IMR-90 (cell line): ENCODE measurements around the gene PADI6. TPM values are rescaled to one million over a fixed set of nuclear protein-coding genes. Genes with fewer than 3 reads are reported as not detected.
A peak's percentile ranks its signal among the peaks of the same experiment; 100 is the strongest.

Experiments
- ATAC-seq: fragments of 200-7000 bp; cut with Tn5 transposase; 2 replicates; pipeline ENCODE4 v1.9.1; 2020; ENCODE audit warnings: low read depth, mild to moderate bottlenecking, moderate library complexity
- BruUV-seq: library from RNA; stranded (reverse); fragments of 400-500 nt; replicated peaks from 2 replicates; lab custom pipeline; 2021; lab: Mats Ljungman, UMichigan
- CTCF ChIA-PET: fragments of 300-600 bp; formaldehyde crosslinking; extraction: SDS; loops from one replicate; lab custom pipeline; 2021; ENCODE audit warnings: antibody characterized with exemption; lab: Yijun Ruan, JAX
- POLR2A ChIA-PET: fragments of 300-600 bp; sonication (Branson Sonifier 250); formaldehyde crosslinking; loops from one replicate; lab custom pipeline; 2022; ENCODE audit warnings: antibody characterized with exemption; ENCODE audit not compliant: unreplicated experiment; lab: Charles Lee
- DNase-seq: peaks from one replicate; pipeline ENCODE4 v3.0.0; 2013
- H2AFZ ChIP-seq: replicated peaks from 2 replicates; pipeline ENCODE3; 2013; ENCODE audit warnings: low read length, mild to moderate bottlenecking; ENCODE audit not compliant: poor library complexity
- H2AK5ac ChIP-seq: 2 replicates; pipeline ENCODE4 v1.6.1; 2013; ENCODE audit warnings: low read depth, low read length, inconsistent platforms
- H2AK9ac ChIP-seq: replicated peaks from 2 replicates; pipeline ENCODE3; 2013; ENCODE audit warnings: mild to moderate bottlenecking, low read depth, low read length, moderate library complexity; ENCODE audit not compliant: poor library complexity
- H2BK120ac ChIP-seq: 2 replicates; pipeline ENCODE4 v1.6.1; 2013; ENCODE audit warnings: low read depth, low read length, inconsistent platforms
- H2BK15ac ChIP-seq: 3 replicates; pipeline ENCODE4 v1.6.1; 2013; ENCODE audit warnings: low read depth, low read length, inconsistent platforms
- H2BK20ac ChIP-seq: 2 replicates; pipeline ENCODE4 v1.6.1; 2013; ENCODE audit warnings: low read depth, mild to moderate bottlenecking, inconsistent platforms, low read length, moderate library complexity
- H2BK5ac ChIP-seq: 2 replicates; pipeline ENCODE4 v1.6.1; 2013; ENCODE audit warnings: mild to moderate bottlenecking, low read depth, low read length, inconsistent platforms; ENCODE audit not compliant: poor library complexity, severe bottlenecking
- H3K14ac ChIP-seq: replicated peaks from 2 replicates; pipeline ENCODE4 v1.6.1; 2013; ENCODE audit warnings: low read depth, low read length, inconsistent platforms
- H3K18ac ChIP-seq: 2 replicates; pipeline ENCODE4 v1.6.1; 2013; ENCODE audit warnings: low read depth, low read length, control low read depth
- H3K23ac ChIP-seq: 2 replicates; pipeline ENCODE4 v1.6.1; 2013; ENCODE audit warnings: low read depth, low read length, inconsistent platforms
- H3K27ac ChIP-seq: 2 replicates; pipeline ENCODE4 v1.5.1; 2013; ENCODE audit warnings: mild to moderate bottlenecking, control low read depth, low read length; ENCODE audit not compliant: insufficient read depth
- H3K27me3 ChIP-seq: 2 replicates; pipeline ENCODE4 v1.6.1; 2013; ENCODE audit warnings: low read length; ENCODE audit not compliant: control insufficient read depth, insufficient read depth
- H3K36me3 ChIP-seq: 2 replicates; pipeline ENCODE4 v1.6.1; 2013; ENCODE audit warnings: low read length, mixed read lengths; ENCODE audit not compliant: control insufficient read depth, insufficient read depth
- H3K4ac ChIP-seq: 2 replicates; pipeline ENCODE4 v1.6.1; 2013; ENCODE audit warnings: low read depth, low read length, inconsistent platforms
- H3K4me1 ChIP-seq: 2 replicates; pipeline ENCODE4 v1.6.1; 2013; ENCODE audit warnings: low read length, mixed read lengths; ENCODE audit not compliant: control insufficient read depth, insufficient read depth
- H3K4me2 ChIP-seq: 2 replicates; pipeline ENCODE4 v1.6.1; 2013; ENCODE audit warnings: low read depth, mild to moderate bottlenecking, control low read depth, low read length, moderate library complexity
- H3K4me3 ChIP-seq: 2 replicates; pipeline ENCODE4 v1.5.1; 2013; ENCODE audit warnings: low read depth, mild to moderate bottlenecking, control low read depth, low read length, moderate library complexity; ENCODE audit not compliant: insufficient read depth
- H3K56ac ChIP-seq: 2 replicates; pipeline ENCODE4 v1.6.1; 2013; ENCODE audit warnings: low read length, inconsistent platforms; ENCODE audit not compliant: insufficient read depth; ENCODE audit errors: extremely low read depth
- H3K79me1 ChIP-seq, 2 experiments: 2 replicates each; pipeline ENCODE4 v1.6.1; 2013; ENCODE audit warnings: low read length in 2 of 2, inconsistent platforms in 1 of 2, low read depth in 1 of 2
- H3K9ac ChIP-seq: 2 replicates; pipeline ENCODE4 v1.6.1; 2013; ENCODE audit warnings: low read depth, low read length, control low read depth
- H3K9me1 ChIP-seq: 2 replicates; pipeline ENCODE4 v1.6.1; 2013; ENCODE audit warnings: low read length, inconsistent platforms; ENCODE audit not compliant: insufficient read depth
- H3K9me3 ChIP-seq: 2 replicates; pipeline ENCODE4 v1.6.1; 2013; ENCODE audit warnings: low read length; ENCODE audit not compliant: control insufficient read depth, insufficient read depth
- H4K20me1 ChIP-seq: 2 replicates; pipeline ENCODE4 v1.6.1; 2013; ENCODE audit warnings: low read length, inconsistent platforms; ENCODE audit not compliant: insufficient read depth
- H4K5ac ChIP-seq: 2 replicates; pipeline ENCODE4 v1.6.1; 2013; ENCODE audit warnings: mild to moderate bottlenecking, low read depth, low read length, control low read depth
- H4K8ac ChIP-seq, 2 experiments: 2 replicates each; pipeline ENCODE4 v1.6.1; 2013; ENCODE audit warnings: low read depth in 2 of 2, low read length in 2 of 2, control low read depth in 1 of 2, inconsistent platforms in 1 of 2
- H4K91ac ChIP-seq: 2 replicates; pipeline ENCODE4 v1.6.1; 2013; ENCODE audit warnings: low read depth, low read length, inconsistent platforms; ENCODE audit not compliant: insufficient read depth
- POLR2A ChIP-seq: IDR thresholded peaks from 2 replicates; pipeline ENCODE4 v1.6.1; 2012; ENCODE audit warnings: mild to moderate bottlenecking, low read depth, low read length
- RAD21 ChIP-seq: IDR thresholded peaks from 2 replicates; pipeline ENCODE4 v1.6.1; 2012; ENCODE audit warnings: low read length, improper control_type of control experiment
- WGBS, 2 experiments: methylation state at CpG; one replicate each; pipeline versions ENCODE4 v1.1.5 to v1.1.7; 2013; ENCODE audit warnings: missing lambda C conversion rate in 2 of 2; ENCODE audit not compliant: insufficient read length in 1 of 2; ENCODE audit errors: extremely low coverage in 2 of 2; 5-methylcytosine and 5-hydroxymethylcytosine counted together
- dilution Hi-C: fragments of 300-500 bp; cut with HindIII; formaldehyde crosslinking; loops from one replicate; pipeline ENCODE4 v1.14.3; 2018; ENCODE audit warnings: low sequenced_read_pairs; ENCODE audit not compliant: unreplicated experiment
- in situ Hi-C: fragments of 300-500 bp; cut with MboI; formaldehyde crosslinking; loops from 3 replicates; pipeline ENCODE4 v1.14.3; 2019; ENCODE audit warnings: low sequenced_read_pairs, inconsistent platforms, mixed read lengths
- intact Hi-C: fragments of 100-400 bp; cut with micrococcal nuclease; formaldehyde crosslinking; loops from 2 replicates; pipeline ENCODE4 v1.10.0; 2022
- polyA plus RNA-seq, 3 experiments: library from polyadenylated mRNA; depleted of rRNA; stranded (reverse); fragments of >200 nt; gene quantifications; 2 replicates each; pipeline ENCODE4 v1.2.3, GENCODE V29; 2012; ENCODE audit warnings: low replicate concordance in 1 of 3
- total RNA-seq: library from RNA; depleted of rRNA; stranded (reverse); fragments of >200 nt; gene quantifications from 2 replicates; pipeline ENCODE4 v1.2.3, GENCODE V29; 2012

PADI6 gene
- total and polyA plus RNA-seq, 2 of the 4 experiments (the other 2 are of a cell fraction), result not detected

DNA sequence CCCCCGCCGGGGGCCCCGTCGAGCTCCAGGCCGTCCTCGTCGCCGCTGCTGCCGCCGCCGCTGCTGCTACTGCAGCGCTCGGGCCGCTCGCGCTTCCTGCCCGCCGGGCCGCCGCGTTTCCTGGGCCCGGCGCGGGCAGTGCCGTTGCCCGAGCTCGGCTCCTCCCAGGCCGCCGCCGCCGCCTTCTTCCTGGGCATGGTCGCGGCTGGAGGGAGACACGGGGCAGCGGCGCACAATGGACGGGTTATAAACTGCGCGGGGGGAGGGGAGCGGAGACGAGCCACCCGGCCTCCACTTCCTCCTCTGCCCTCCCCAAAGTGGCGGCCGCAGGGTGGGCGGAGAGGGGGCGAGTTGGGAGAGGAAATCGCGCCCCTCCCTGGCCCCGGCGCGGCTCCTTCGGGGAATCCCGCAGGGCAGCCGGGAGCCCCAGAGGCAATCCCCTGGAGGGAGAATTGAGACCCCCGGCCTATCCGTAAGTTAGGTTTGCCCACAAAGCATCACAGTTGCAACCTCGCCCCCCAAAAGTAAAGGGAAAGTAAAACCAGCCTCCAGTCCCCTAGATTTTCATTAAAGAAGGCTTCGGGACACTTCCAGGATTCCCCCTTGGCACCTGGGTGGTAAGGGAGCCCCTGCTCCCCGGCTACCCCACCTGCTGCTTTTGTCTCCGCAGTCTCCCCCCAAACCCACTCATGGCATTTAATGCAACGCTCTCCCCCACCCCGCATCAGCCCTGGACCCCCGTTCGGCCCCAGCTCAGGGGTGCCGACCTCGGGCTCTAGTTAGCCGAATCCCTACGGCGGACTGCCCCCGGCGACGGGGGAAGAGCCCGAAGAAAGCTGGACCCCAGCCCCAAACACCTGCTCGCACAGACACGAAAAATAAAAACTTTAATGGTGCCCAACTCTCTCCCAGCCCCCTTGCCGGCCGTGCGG lies 66.6 kb downstream of the PADI6 start:
- no peaks in the 10 kb centered on the region for H3K9me3 ChIP-seq
- peak overlapping the region; percentile 70 for H3K4ac ChIP-seq
- DNase-seq, result peak; percentile 36
- H4K91ac ChIP-seq, result peak overlapping the region; percentile 47
- H3K56ac ChIP-seq, result no peak overlapping the region; the same call in 1 of the 2 replicates
- H2BK15ac ChIP-seq, result no peak overlapping the region
- H3K4me2 ChIP-seq, result peak overlapping the region; percentile 75
- dilution Hi-C loops, result no loop called here
- H2BK5ac ChIP-seq, result peak overlapping the region; percentile 90
- H3K27ac ChIP-seq, result peak overlapping the region; percentile 92
- 0% methylated on average over 22 of the region's 78 CpGs; no CpG with 5 or more reads in 1 of the 2 experiments for WGBS, 2 experiments
- BruUV-seq, result no TSS peak
- no peak overlapping the region for H2BK20ac ChIP-seq
- H3K14ac ChIP-seq, result peak overlapping the region; percentile 5
- H2AFZ ChIP-seq, result peak overlapping the region; percentile 89
- intact Hi-C loops, result loop anchor here (5.0 kb wide), 1 partner anchor 169 kb away; no protein-coding TSS in a partner anchor
- peak overlapping the region; percentile 90 for H3K4me3 ChIP-seq
- H3K23ac ChIP-seq, result no peak overlapping the region
- peaks cover 21% of the 10 kb centered on the region for H3K4me1 ChIP-seq
- peak; percentile 45 for ATAC-seq
- H2BK120ac ChIP-seq, result no peak overlapping the region
- POLR2A ChIA-PET, result interaction anchor here (0.6 to 0.7 kb wide), 2 partner anchors 45 to 79 kb away, joined by 3 read pairs; no protein-coding TSS in a partner anchor
- H3K18ac ChIP-seq, result no peak overlapping the region; the same call in 1 of the 2 replicates
- no peaks in the 10 kb centered on the region for H3K27me3 ChIP-seq
- H3K36me3 ChIP-seq, result peaks cover 17% of the 10 kb centered on the region
- peaks cover 31% of the 10 kb centered on the region for H4K20me1 ChIP-seq
- TF ChIP-seq RAD21 (no peak), POLR2A (peak; percentile 36; the same call in 1 of the 2 replicates)
- no peak overlapping the region for H2AK5ac ChIP-seq
- H3K9me1 ChIP-seq, result peaks cover 9% of the 10 kb centered on the region; the same call in 1 of the 2 replicates
- H3K79me1 ChIP-seq, result peaks cover 8 to 41% of the 10 kb centered on the region in 2 experiments
- peak overlapping the region; percentile 59 for H2AK9ac ChIP-seq
- H4K5ac ChIP-seq, result peak overlapping the region; percentile 28
- in situ Hi-C loops, result no loop called here
- CTCF ChIA-PET, result interaction anchor here (0.6 to 0.7 kb wide), 3 partner anchors 14 to 1734 kb away, joined by 3 to 5 read pairs (median 4); no protein-coding TSS in a partner anchor
- peak overlapping the region in 1 of 2 experiments; percentile 64; a peak in 2 of 4 replicates for H4K8ac ChIP-seq
- H3K9ac ChIP-seq, result peak overlapping the region; percentile 85
